ENCODE measurements around the gene RAB5A. TPM values are rescaled to one million over a fixed set of nuclear protein-coding genes. Genes with fewer than 3 reads are reported as not detected.
"Not testable (repeated sequence)": the region's sequence is repeated elsewhere in the genome, so short reads cannot be mapped to it uniquely, and the experiment has no call there.

The RAB5A gene
- total RNA-seq, 2 donors from 2014 or later = 55.4 to 61.5 TPM

- peak; percentile 46 for DNase-seq (ENCODE audit: low spot score)
Observed at GRCh38 chr3:19947549-19948225, 790 bp downstream of the RAB5A start.

DNA sequence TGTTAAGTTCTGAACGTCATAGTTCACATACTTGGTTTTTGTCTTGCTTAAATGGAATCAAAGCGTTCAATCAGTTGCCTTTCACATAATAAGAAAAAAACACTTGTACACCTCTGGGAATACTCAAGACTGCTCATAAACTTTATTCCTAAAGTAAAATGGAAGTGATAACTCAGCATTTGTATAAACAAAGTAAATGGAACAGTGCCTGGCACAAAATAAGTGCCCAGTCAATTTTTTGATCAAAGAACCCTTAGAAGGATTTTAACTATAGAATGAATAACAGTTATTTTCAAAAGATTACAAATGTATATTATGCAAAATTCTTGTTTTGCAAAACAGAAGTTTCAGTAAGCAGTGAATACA lies 1.3 kb downstream of the RAB5A start:
- Histone ChIP-seq H3K4me3 (peak overlapping the region; percentile 82 to 93), H3K4me1 (replicated peaks) (peaks cover 3% of the 10 kb centered on the region), H3K27ac (peak overlapping the region; percentile 95 to 99), H3K27me3 (replicated peaks; ENCODE audit: insufficient read depth) (no peaks in the 10 kb centered on the region), H3K9me3 (no peaks in the 10 kb centered on the region), H3K36me3 (no peaks in the 10 kb centered on the region)
- WGBS = 3% methylated on average over 2 of the region's 2 CpGs
- intact Hi-C loops (cut with DNase I) = loop anchor here (5.0 kb wide), 2 partner anchors 89 to 194 kb away; no protein-coding TSS in a partner anchor
- no peak for DNase-seq (ENCODE audit: low spot score)
- TF ChIP-seq, protein P1, sequence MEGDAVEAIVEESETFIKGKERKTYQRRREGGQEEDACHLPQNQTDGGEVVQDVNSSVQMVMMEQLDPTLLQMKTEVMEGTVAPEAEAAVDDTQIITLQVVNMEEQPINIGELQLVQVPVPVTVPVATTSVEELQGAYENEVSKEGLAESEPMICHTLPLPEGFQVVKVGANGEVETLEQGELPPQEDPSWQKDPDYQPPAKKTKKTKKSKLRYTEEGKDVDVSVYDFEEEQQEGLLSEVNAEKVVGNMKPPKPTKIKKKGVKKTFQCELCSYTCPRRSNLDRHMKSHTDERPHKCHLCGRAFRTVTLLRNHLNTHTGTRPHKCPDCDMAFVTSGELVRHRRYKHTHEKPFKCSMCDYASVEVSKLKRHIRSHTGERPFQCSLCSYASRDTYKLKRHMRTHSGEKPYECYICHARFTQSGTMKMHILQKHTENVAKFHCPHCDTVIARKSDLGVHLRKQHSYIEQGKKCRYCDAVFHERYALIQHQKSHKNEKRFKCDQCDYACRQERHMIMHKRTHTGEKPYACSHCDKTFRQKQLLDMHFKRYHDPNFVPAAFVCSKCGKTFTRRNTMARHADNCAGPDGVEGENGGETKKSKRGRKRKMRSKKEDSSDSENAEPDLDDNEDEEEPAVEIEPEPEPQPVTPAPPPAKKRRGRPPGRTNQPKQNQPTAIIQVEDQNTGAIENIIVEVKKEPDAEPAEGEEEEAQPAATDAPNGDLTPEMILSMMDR (IDR thresholded peaks at IDR 0.05) = no peak
- TF ChIP-seq POLR2AphosphoS5 (IDR thresholded peaks at IDR 0.05) (no peak), POLR2A (IDR thresholded peaks at IDR 0.05) (no peak)

More at GRCh38 chr3:19947549-19948225, 790 bp downstream of the RAB5A start:
- peaks cover 3% of the 10 kb centered on the region for H3K4me1 ChIP-seq (replicated peaks)
- H3K27me3 ChIP-seq (replicated peaks; ENCODE audit: insufficient read depth) = no peaks in the 10 kb centered on the region
- TF ChIP-seq, protein P1 (IDR thresholded peaks at IDR 0.05) = peak in 1 of 4 experiments; percentile 17
- no peak for TF ChIP-seq POLR2A (IDR thresholded peaks at IDR 0.05)
- H3K9me3 ChIP-seq = no peaks in the 10 kb centered on the region
- H3K4me3 ChIP-seq = peak overlapping the region; percentile 82 to 93
- intact Hi-C loops (cut with DNase I) = loop anchor here (2.0 to 5.0 kb wide), 3 partner anchors 90 to 239 kb away; partner anchors contain the start of gene SGO1
- under 1% methylated on average over 30 of the region's 30 CpGs for WGBS
- no peaks in the 10 kb centered on the region for H3K36me3 ChIP-seq
- H3K27ac ChIP-seq = peak overlapping the region; percentile 95 to 99

DNA sequence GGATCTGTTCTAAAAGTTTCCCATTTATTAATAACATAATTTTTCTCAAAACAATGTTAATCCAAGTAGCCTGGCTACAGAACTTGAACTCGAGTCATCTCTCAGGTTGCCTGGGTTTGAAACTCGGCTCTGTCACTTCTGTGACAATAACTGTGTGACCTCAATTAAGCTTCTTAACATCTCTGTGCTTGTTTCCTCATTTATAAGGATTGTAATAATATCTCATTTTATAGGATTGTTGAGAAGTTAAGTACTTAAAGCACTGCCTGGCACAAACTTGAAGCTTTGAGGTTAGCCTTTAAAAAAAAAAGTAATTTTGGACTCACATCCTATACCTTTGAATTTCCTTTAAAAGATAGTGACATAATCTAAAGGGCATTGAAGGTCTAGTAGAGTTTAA lies 3.4 kb downstream of the RAB5A start:
- Histone ChIP-seq H3K4me1 (replicated peaks) (peaks cover 3% of the 10 kb centered on the region), H3K4me3 (no peak overlapping the region), H3K36me3 (no peaks in the 10 kb centered on the region), H3K27me3 (replicated peaks; ENCODE audit: insufficient read depth) (no peaks in the 10 kb centered on the region), H3K27ac (no peak overlapping the region), H3K9me3 (no peaks in the 10 kb centered on the region)
- DNase-seq (ENCODE audit: low spot score) = no peak
- intact Hi-C loops (cut with DNase I) = no loop called here
- TF ChIP-seq, protein P1 (IDR thresholded peaks at IDR 0.05) = no peak
- TF ChIP-seq POLR2A (IDR thresholded peaks at IDR 0.05) (no peak), POLR2AphosphoS5 (IDR thresholded peaks at IDR 0.05) (no peak)
- WGBS = 92% methylated on average over 2 of the region's 2 CpGs

- intact Hi-C loops (cut with DNase I) = no loop called here
- no peaks in the 10 kb centered on the region for H3K36me3 ChIP-seq
- no peak for DNase-seq (ENCODE audit: low spot score)
- WGBS = 96% methylated on average over 4 of the region's 4 CpGs
- no peak overlapping the region for H3K27ac ChIP-seq
- H3K9me3 ChIP-seq = no peaks in the 10 kb centered on the region
- H3K4me1 ChIP-seq (replicated peaks) = peaks cover 3% of the 10 kb centered on the region
- TF ChIP-seq, protein P1 (IDR thresholded peaks at IDR 0.05) = no peak
- TF ChIP-seq POLR2AphosphoS5 (IDR thresholded peaks at IDR 0.05) (no peak), POLR2A (IDR thresholded peaks at IDR 0.05) (no peak)
- H3K4me3 ChIP-seq = no peak overlapping the region
- H3K27me3 ChIP-seq (replicated peaks; ENCODE audit: insufficient read depth) = no peaks in the 10 kb centered on the region
Observed at GRCh38 chr3:19954676-19955075, 7.8 kb downstream of the RAB5A start.

DNA sequence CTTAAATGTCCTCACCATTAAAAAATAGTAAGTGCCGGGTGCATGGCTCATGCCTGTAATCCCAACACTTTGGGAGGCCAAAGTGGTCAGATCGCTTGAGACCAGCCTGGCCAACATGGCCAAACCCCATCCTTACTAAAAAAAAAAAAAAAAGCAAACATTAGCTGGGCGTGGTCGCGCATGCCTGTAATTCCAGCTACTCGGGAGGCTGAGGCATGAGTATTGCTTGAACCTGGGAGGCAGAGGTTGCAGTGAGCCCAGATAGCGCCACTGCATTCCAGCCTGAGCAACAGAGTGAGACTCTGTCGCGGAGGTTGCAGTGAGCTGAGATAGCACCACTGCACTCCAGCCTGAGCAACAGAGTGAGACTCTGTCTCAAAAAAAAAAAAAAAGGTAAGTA lies 10.5 kb downstream of the RAB5A start:
- H3K4me3 ChIP-seq; H3K36me3 ChIP-seq; H3K27ac ChIP-seq; H3K9me3 ChIP-seq; H3K27me3 ChIP-seq (replicated peaks; ENCODE audit: insufficient read depth); intact Hi-C loops (cut with DNase I); DNase-seq (ENCODE audit: low spot score); H3K4me1 ChIP-seq (replicated peaks): not testable (repeated sequence)
- 90% methylated on average over 9 of the region's 9 CpGs for WGBS

All from prostate gland (tissue), 2 donors.